Measurements from ENCODE around the gene INTS1.

Gene INTS1

DNA sequence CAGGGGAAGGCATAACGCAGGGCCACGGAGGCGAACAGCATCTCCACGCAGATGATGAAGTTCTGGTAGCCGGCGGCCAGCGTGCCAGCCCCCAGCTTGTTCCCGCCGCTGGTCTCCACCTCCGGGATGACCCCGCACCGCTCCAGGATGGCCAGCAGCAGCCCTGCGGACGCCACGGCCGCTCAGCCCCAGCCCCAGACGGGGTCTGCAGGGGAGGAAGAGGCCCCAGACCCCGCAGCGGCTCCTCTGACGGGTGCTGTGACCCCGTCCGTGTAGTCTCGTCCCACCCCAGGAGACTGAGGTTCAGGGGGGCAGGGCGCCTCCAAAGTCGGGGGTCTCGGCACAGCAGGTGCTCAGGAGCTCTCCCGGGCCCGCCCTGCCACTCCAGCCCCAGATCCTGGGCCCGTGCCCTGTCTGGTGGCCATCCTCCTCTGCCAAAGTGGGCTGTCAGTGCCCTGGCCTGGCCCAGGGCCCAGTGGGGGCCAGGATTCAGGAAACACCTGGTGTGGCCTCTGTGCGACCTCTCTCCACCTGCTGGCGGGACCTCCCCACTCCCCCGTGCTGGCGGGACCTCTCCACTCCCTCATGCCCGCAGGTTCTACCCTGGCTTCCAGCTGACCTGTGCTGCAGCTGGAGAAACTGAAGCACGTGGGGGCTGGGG is 43.7 kb upstream of the INTS1 start:
- H3K4me3 ChIP-seq (ENCODE audit: low read length): no peak overlapping the region
- no peaks in the 10 kb centered on the region for H3K79me2 ChIP-seq (ENCODE audit: control insufficient read depth, low read length)
- no peaks in the 10 kb centered on the region for H3F3A ChIP-seq (ENCODE audit: control insufficient read depth, insufficient read depth)
- peaks cover 8% of the 10 kb centered on the region; the same call in 1 of the 2 replicates for H3K4me1 ChIP-seq (ENCODE audit: control insufficient read depth, low read length)
- H3K27me3 ChIP-seq (ENCODE audit: control insufficient read depth, low read length): no peaks in the 10 kb centered on the region
- H3K9me3 ChIP-seq (ENCODE audit: control insufficient read depth, insufficient read depth, low read length): no peaks in the 10 kb centered on the region
- H3K9me2 ChIP-seq (replicated peaks; ENCODE audit: control insufficient read depth, low read length): no peaks in the 10 kb centered on the region
- no peak for TF ChIP-seq EZH2phosphoT487 (IDR thresholded peaks at IDR 0.05; ENCODE audit: borderline replicate concordance, low read length)
- TF ChIP-seq, protein P1, sequence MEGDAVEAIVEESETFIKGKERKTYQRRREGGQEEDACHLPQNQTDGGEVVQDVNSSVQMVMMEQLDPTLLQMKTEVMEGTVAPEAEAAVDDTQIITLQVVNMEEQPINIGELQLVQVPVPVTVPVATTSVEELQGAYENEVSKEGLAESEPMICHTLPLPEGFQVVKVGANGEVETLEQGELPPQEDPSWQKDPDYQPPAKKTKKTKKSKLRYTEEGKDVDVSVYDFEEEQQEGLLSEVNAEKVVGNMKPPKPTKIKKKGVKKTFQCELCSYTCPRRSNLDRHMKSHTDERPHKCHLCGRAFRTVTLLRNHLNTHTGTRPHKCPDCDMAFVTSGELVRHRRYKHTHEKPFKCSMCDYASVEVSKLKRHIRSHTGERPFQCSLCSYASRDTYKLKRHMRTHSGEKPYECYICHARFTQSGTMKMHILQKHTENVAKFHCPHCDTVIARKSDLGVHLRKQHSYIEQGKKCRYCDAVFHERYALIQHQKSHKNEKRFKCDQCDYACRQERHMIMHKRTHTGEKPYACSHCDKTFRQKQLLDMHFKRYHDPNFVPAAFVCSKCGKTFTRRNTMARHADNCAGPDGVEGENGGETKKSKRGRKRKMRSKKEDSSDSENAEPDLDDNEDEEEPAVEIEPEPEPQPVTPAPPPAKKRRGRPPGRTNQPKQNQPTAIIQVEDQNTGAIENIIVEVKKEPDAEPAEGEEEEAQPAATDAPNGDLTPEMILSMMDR (IDR thresholded peaks at IDR 0.05; ENCODE audit: low read depth, low read length, poor library complexity, severe bottlenecking): no peak
- H3K4me2 ChIP-seq (ENCODE audit: low read length): no peak overlapping the region
- peaks cover 19% of the 10 kb centered on the region for H3K36me3 ChIP-seq (ENCODE audit: control insufficient read depth, low read length)
- H4K20me1 ChIP-seq (ENCODE audit: control insufficient read depth, insufficient read depth, low read depth, low read length): no peaks in the 10 kb centered on the region
- H3K27ac ChIP-seq (ENCODE audit: low read depth, low read length): no peak overlapping the region

DNA sequence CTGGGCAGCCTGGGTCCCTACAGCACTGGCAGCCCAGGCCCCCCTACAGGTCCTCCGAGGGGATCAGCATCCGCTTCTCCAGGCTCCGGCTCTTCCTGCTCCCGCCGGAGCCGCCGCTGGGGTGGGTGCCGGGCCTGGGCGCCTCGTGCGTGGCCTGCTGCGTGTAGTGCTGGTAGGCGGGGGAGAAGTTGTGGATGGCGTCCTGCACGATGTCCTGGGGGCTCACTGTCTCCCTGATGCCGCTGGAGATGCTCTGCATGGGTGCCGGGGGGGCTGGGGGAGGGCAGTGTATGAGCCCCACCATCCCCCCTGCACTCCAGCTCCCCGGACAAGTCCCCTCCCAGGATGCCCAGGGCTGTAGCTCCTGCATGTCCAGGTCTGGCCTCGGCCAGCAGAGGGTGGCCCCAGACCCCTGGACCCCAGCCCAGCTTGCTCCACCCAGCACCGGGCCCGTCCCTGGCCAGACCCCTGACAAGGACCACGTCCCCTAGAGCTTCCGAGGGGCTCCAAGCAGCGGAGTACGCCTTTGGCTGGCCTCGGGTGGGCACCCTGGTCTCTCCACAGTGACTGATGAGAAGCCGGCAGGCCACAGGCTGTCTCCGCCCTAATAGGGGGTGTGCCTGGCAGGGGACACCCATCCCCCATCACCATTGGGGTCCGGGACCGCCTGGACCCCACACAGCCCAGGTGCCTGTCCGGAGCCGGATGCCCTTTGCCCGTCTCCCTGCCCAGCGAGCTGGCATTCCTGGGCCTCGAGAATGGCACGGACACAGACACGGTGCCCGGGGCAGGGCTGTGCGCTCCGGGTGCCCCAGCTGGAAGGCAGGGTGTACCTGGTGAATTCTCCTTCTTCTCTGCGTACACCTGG is 43.0 kb upstream of the INTS1 start:
- no peak overlapping the region for H3K4me3 ChIP-seq (ENCODE audit: low read length)
- H3K79me2 ChIP-seq (ENCODE audit: control insufficient read depth, low read length): no peaks in the 10 kb centered on the region
- H3K9me2 ChIP-seq (replicated peaks; ENCODE audit: control insufficient read depth, low read length): no peaks in the 10 kb centered on the region
- peaks cover 8% of the 10 kb centered on the region; the same call in 1 of the 2 replicates for H3K4me1 ChIP-seq (ENCODE audit: control insufficient read depth, low read length)
- H3F3A ChIP-seq (ENCODE audit: control insufficient read depth, insufficient read depth): peaks cover under 1% of the 10 kb centered on the region
- H4K20me1 ChIP-seq (ENCODE audit: control insufficient read depth, insufficient read depth, low read depth, low read length): no peaks in the 10 kb centered on the region
- H3K4me2 ChIP-seq (ENCODE audit: low read length): no peak overlapping the region
- TF ChIP-seq EZH2phosphoT487 (IDR thresholded peaks at IDR 0.05; ENCODE audit: borderline replicate concordance, low read length): no peak
- TF ChIP-seq, protein P1 (IDR thresholded peaks at IDR 0.05; ENCODE audit: low read depth, low read length, poor library complexity, severe bottlenecking): no peak
- H3K27ac ChIP-seq (ENCODE audit: low read depth, low read length): no peak overlapping the region
- H3K9me3 ChIP-seq (ENCODE audit: control insufficient read depth, insufficient read depth, low read length): no peaks in the 10 kb centered on the region
- peaks cover 27% of the 10 kb centered on the region for H3K36me3 ChIP-seq (ENCODE audit: control insufficient read depth, low read length)
- no peaks in the 10 kb centered on the region for H3K27me3 ChIP-seq (ENCODE audit: control insufficient read depth, low read length)

DNA sequence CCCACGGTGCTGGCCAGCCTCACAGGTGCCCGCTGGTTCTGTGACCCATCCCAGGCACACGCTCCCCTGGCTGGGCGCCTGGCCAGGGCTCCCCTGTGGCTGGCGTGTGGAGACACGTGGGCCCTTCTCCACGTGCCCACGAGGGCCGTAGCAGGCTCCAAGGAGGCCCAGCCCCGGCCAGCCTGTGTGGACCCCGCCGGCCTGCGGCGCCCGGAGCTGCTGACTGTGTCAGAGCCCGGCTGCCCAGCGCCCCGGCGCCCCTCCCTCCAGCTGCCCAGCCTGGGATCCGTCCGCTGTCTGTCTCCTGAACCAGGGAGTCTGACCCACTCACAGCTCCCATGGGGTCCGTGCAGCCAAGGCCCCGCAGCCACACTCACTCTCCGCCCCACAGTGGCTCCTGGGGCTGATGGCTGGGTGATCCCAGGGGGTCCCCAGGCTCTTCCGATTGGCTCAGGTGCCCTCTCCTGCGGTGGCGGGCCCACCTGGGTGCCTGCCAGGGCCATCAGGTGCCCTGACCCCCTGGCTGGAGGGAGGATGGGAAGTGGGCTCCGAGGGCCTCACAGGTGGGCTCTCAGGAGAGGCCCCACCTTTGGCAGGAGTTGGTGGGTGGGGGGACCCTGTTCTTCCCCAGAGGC is 42.2 kb upstream of the INTS1 start:
- Histone ChIP-seq H3F3A (ENCODE audit: control insufficient read depth, insufficient read depth) (peaks cover 3% of the 10 kb centered on the region), H3K79me2 (ENCODE audit: control insufficient read depth, low read length) (no peaks in the 10 kb centered on the region), H3K27ac (ENCODE audit: low read depth, low read length) (no peak overlapping the region), H3K9me2 (replicated peaks; ENCODE audit: control insufficient read depth, low read length) (no peaks in the 10 kb centered on the region), H3K9me3 (ENCODE audit: control insufficient read depth, insufficient read depth, low read length) (no peaks in the 10 kb centered on the region), H3K36me3 (ENCODE audit: control insufficient read depth, low read length) (peaks cover 31% of the 10 kb centered on the region), H4K20me1 (ENCODE audit: control insufficient read depth, insufficient read depth, low read depth, low read length) (no peaks in the 10 kb centered on the region), H3K4me2 (ENCODE audit: low read length) (no peak overlapping the region), H3K27me3 (ENCODE audit: control insufficient read depth, low read length) (no peaks in the 10 kb centered on the region), H3K4me1 (ENCODE audit: control insufficient read depth, low read length) (peaks cover 8% of the 10 kb centered on the region; the same call in 1 of the 2 replicates), H3K4me3 (ENCODE audit: low read length) (no peak overlapping the region)
- TF ChIP-seq, protein P1 (IDR thresholded peaks at IDR 0.05; ENCODE audit: low read depth, low read length, poor library complexity, severe bottlenecking): no peak
